HG02943 (cell line): ENCODE results near the gene MED31.
"Not testable (repeated sequence)": the region's sequence is repeated elsewhere in the genome, so short reads cannot be mapped to it uniquely, and the experiment has no call there.

Experiments
- ATAC-seq: cut with Tn5 transposase; IDR thresholded peaks from one replicate; pipeline ENCODE4 v1.9.1; 2021; ENCODE audit warnings: mild to moderate bottlenecking, low read depth, moderate library complexity; ENCODE audit not compliant: unreplicated experiment

The MED31 gene

DNA sequence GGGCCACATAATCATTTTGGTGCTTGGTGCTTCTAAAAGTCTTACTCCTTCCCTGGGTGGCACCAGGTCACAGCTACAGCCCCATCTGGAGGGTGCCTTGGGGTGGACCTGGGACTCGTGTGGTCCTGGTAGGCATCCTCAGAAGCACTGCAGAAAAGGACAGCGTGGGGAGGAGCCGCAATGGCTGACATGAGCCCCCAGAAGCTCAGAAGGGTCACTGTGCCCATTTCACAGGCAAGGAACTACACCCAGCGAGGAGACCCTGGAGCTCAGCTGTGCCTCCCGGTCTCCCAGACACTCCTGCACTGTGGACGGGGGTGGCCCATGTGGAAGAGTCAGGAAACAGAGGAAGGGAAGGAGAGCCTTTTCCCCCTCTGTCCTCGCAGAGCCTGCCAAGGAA, 26.5 kb upstream of the MED31 start:
- no peak for ATAC-seq

- no peak for ATAC-seq
These were observed 25.9 kb upstream of the MED31 start for GRCh38 chr17:6677158-6677831.

DNA sequence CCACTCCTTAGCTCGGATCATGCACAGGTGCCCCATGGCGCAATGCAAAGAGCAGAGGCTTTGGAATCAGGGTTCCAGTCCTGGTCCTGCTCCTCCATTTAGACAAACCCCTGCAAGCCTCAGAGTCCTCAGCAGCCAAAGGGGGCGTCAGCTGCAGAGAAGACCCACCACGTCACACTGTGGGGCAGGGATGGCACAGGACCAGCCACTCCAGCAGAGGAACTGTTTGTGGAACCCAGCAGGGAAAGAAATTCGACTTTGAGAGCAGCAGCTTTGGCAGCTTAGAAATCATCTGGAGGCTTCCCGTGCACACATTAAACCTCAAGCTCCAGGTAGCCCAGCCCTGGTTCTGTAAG, 25.4 kb upstream of the MED31 start:
- ATAC-seq, result no peak

- ATAC-seq, result no peak
These were observed 23.9 kb upstream of the MED31 start for GRCh38 chr17:6675201-6675825.

- ATAC-seq, result no peak
These were observed 23.2 kb upstream of the MED31 start for GRCh38 chr17:6674586-6674985.

- no peak for ATAC-seq
These were observed 20.0 kb upstream of the MED31 start for GRCh38 chr17:6671431-6671830.

GRCh38 chr17:6670999-6671398, 19.6 kb upstream of the MED31 start:
- ATAC-seq, result no peak

- ATAC-seq, result no peak
These were observed 19.2 kb upstream of the MED31 start for GRCh38 chr17:6670571-6670970.

- ATAC-seq, result no peak
These were observed 18.2 kb upstream of the MED31 start for GRCh38 chr17:6669479-6670212.

- no peak for ATAC-seq
These were observed 17.5 kb upstream of the MED31 start for GRCh38 chr17:6668727-6669425.

DNA sequence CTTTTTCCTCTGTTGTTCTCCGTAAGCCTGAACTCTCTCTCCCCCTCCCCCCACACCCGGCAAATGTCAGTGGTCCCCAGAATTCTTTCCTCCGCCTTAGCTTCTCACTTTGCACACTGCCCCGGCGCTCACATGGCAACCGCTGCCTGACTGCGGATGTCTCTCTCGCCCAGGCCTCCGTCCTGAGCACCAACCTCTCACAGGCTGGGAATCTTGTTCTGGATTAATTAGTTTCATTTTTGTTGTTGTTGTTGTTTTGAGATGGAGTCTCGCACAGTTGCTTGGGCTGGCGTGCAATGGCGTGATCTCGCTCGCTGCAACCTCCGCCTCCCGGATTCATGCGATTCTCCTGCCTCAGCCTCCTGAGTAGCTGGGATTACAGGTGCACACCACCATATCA, 16.8 kb upstream of the MED31 start:
- no peak for ATAC-seq

GRCh38 chr17:6667516-6667915, 16.1 kb upstream of the MED31 start:
- no peak for ATAC-seq

GRCh38 chr17:6666557-6666956, 15.2 kb upstream of the MED31 start:
- no peak for ATAC-seq

DNA sequence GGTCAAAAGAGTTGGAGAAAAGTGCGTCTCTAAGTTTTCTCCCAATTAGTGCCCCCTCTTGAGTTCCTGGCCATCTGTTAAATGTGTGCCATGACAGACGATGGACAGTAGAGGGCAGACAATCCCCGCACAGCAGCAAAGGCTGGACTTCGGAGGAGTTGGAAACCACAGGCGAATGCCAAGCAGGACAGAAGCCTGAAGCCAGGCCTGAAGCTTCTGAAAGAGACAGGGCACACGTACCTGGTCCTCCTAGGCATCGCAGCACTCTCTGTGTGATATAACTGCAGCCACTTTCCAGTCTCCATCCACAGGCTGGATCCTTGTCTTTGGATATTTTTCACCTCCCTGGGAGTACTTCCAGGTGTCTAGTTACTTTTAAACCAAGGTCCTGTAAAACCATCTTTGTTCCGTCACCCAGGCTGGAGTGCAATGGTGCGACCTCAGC, 14.7 kb upstream of the MED31 start:
- ATAC-seq, result no peak

GRCh38 chr17:6663200-6663599, 11.8 kb upstream of the MED31 start:
- not testable (repeated sequence) for ATAC-seq

DNA sequence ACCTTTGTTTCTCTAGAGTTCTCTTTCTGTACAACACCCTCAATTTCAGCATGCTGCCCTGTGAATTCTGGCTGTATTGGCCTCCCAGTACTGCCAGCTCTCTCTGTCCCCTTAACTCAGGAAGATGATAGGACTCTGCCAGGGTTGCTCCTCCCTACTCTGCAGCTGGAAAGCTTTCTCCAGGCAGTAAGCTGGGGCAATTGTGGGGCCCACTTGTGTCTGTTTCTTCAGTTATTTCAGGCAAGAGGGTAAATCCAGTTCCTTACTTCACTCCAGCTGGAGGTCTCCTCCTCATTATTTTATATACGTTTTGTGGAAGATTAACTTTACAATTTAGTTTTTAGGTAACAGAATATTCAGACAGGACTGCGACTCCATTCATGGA, 10.1 kb upstream of the MED31 start:
- no peak for ATAC-seq

DNA sequence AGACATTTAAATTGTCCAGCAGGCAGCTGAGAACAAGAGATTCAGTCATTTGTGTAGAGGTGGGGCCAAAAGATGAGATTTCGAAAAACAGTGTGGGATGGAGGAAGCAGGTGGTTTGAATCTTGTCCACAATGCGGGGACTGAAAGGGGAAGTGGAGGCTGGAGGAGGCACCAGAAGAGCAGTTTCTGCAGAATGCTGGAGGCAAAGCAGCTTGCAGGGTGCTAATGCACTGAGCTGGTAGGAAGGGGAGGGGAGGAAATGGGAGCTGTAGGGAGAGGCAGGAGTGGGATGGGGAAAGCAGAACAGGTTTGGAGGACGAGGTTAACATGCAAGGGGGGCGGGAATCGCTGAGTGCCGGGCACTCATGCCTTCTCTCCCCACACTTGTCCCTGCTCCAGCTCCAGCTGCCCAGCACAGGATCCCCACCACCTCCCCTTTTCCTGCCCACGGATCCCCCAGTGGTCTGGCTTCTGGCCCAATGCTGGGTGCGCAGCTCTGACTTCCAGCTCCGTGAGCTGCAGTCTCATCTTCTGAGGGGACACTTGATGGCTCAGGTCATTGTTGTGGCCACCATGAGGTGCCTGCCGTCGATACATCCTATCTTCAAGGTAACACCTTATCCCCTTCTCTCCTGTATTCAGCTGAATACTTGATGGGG, 9.5 kb upstream of the MED31 start:
- no peak for ATAC-seq

- no peak for ATAC-seq
These were observed 8.7 kb upstream of the MED31 start for GRCh38 chr17:6660101-6660500.

- ATAC-seq, result not testable (repeated sequence)
These were observed 7.0 kb upstream of the MED31 start for GRCh38 chr17:6658411-6658810.

- ATAC-seq, result no peak
These were observed 6.4 kb upstream of the MED31 start for GRCh38 chr17:6657633-6658287.
